DOHH2 (cell line): Measurements from ENCODE around the gene TMPRSS15.

ENCODE experiments used
- EZH2phosphoT487 ChIP-seq: fragments of 200-600 bp; sonication (generic); IDR thresholded peaks from 2 replicates; pipeline ENCODE4 v1.6.1; 2017; ENCODE audit warnings: borderline replicate concordance, mild to moderate bottlenecking, antibody characterized with exemption, low read length, moderate library complexity, mixed read lengths
- TF ChIP-seq, protein P1 (sequence below): fragments of 200-600 bp; sonication (generic); IDR thresholded peaks from one replicate; pipeline ENCODE4 v1.5.1; 2014; ENCODE audit warnings: antibody characterized with exemption, mild to moderate bottlenecking, low read depth, low read length; ENCODE audit not compliant: poor library complexity, severe bottlenecking

- TF ChIP-seq, protein P1, sequence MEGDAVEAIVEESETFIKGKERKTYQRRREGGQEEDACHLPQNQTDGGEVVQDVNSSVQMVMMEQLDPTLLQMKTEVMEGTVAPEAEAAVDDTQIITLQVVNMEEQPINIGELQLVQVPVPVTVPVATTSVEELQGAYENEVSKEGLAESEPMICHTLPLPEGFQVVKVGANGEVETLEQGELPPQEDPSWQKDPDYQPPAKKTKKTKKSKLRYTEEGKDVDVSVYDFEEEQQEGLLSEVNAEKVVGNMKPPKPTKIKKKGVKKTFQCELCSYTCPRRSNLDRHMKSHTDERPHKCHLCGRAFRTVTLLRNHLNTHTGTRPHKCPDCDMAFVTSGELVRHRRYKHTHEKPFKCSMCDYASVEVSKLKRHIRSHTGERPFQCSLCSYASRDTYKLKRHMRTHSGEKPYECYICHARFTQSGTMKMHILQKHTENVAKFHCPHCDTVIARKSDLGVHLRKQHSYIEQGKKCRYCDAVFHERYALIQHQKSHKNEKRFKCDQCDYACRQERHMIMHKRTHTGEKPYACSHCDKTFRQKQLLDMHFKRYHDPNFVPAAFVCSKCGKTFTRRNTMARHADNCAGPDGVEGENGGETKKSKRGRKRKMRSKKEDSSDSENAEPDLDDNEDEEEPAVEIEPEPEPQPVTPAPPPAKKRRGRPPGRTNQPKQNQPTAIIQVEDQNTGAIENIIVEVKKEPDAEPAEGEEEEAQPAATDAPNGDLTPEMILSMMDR: no peak
- TF ChIP-seq EZH2phosphoT487: no peak
These were observed 40.1 kb upstream of the TMPRSS15 start for GRCh38 chr21:18443701-18444100.
